GM12873 (cell line): Measurements from ENCODE around the gene RAB6C.
"Not testable (repeated sequence)": the region's sequence is repeated elsewhere in the genome, so short reads cannot be mapped to it uniquely, and the experiment has no call there.

Experiments used
- CTCF ChIP-seq: IDR thresholded peaks from 2 replicates; pipeline ENCODE4 v1.5.1; 2012; ENCODE audit warnings: low read depth, mild to moderate bottlenecking, moderate library complexity, low read length, control low read depth; ENCODE audit not compliant: insufficient read depth; ENCODE audit errors: missing control alignments

Gene RAB6C

GRCh38 chr2:129979629-129980155 is at the start of gene RAB6C:
RAB6C (plus strand) TSS chr2:129979666; CDS start chr2:129980116, 450 bp downstream.
- TF ChIP-seq CTCF: not testable (repeated sequence)

DNA sequence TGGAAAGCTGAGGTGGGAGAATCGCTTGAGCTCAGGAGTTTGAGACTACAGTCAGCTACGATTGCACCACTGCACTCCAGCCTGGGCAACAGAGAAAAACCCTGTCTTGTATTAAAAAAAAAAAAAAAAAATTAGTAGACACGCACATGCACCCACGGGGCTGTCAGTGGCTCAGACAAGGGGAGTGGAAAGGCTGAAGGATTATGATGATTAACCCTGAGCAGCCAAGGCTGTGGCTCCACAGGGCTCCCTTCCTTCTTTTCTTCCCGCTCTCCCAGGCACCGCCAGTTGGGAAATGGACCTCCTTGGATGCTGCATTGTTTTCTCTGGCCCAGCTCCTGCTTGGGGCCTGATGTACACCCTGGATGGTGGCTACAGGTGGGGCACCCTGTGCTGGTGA is 49.0 kb upstream of the RAB6C start:
- no peak for TF ChIP-seq CTCF

DNA sequence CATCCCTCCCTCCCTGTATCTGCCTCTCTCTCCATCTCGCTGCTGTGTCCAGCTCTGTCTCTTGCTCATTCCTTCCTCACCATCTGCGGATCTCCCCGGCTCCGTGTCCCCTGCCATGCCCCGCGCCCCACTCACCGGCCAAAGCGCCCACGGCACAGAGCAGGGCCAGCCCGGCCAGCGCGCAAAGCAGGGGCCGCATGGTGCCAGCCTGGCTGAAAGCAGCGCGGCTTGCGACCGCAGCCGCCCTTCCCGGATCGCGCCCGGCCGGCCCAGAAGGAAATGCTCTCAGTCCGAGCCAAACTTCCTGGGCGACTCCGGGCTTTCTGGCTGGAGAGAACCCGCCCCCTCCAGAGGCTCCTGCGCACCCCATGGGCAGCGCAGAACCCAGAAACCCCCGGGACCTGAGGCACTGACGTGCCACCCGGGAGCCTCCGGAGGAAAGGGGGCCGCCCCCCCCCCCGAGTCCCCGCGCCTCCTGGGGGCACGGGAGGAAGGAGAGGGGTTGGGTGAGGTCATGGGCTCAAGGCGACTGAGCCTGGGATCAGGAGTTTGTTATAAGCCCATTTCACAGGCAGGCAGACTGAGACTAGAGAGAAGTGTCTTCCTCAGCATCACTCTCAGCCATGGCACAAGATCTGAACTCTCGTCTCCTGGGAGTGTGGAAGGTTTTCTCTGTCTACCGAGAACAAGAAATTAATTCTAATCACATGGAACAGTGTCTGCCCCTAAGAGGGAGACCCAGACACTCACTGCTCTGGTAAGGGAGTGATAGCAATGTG is 45.2 kb upstream of the RAB6C start:
- TF ChIP-seq CTCF: no peak

DNA sequence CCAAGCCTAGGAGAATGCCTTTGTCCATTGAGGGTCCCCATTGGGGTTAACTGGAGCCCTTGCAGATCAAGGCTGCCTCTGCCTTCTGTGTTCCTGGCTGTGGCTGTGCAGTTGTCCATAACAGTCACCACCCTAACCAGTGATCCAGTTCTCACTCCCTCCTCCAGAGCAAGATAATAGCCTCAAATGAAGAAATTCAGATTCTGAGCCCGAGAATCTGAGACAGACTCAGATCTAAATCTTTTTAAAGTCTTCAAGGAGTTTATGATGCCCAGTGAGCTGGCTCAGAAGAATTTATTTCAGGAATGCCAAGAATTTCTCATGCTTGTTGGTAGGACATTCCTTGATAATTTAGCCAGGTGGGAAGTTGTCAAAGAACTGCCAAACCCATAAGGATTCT is 44.3 kb upstream of the RAB6C start:
- no peak for TF ChIP-seq CTCF

GRCh38 chr2:129936334-129936934 is 43.0 kb upstream of the RAB6C start:
- TF ChIP-seq CTCF: peak; percentile 52

GRCh38 chr2:129945557-129945956 is 33.9 kb upstream of the RAB6C start:
- TF ChIP-seq CTCF: no peak

DNA sequence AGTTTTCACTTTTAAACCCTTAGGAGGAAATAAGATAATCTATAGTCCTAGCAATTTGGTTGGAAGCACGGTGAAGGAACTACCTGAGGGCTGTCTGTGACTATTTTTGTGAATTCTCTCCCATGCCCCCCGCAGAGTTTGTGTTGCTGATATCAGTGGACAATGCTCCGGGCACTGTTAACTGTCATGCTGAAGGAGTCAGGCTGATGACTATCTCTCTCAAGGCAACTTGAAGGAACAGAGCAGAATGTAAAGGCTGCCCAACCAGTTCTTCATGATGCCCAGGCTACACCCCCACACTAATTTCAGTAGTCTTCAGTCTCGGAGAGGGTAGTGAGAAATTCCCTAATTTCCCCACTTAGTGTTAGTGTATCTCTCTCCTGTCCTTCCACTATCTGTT is 21.6 kb upstream of the RAB6C start:
- TF ChIP-seq CTCF: no peak
